ENCODE results near the gene SNRPB2.

DNA sequence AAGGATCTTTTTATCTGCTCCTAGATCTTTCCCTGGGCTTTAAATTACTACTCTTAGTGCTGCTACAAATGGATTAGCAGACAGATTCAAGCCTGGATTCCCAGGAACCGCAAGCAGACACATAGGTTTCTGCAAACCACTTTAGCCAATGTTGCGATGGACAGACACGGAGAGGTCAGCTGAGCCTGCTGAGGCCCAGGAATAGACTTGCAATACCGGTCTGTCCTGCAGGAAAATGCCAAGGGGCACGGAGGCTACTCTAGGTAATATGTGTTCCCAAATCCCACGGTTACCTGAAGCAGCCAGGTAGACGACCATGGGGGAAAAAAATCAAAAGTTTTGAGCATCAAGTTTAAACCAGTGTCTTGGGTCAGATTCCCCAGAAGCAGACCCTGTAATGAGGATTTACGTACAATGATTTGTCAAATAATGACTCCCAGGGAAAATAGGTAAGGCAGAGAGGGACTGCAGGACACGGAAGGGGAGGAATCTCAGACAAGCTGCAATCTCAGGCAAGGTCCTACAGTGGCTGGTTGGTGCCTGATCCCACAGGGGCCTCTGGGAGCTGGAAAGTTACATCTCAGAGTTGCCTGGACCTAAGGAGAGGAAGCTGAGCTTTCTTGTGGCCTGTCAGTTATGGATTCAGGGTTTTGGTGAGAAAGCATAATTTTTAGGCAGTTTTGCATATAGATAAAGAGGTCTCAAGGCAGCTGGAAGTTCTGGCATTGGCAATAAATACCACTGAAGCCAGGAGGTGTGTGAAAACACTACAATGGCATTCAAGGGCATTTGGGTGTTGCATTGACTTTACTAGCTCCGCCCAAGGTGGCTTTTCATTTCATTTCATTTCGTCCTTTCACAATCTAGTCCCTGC lies 30.8 kb downstream of the SNRPB2 start:
- TF ChIP-seq, protein P1, sequence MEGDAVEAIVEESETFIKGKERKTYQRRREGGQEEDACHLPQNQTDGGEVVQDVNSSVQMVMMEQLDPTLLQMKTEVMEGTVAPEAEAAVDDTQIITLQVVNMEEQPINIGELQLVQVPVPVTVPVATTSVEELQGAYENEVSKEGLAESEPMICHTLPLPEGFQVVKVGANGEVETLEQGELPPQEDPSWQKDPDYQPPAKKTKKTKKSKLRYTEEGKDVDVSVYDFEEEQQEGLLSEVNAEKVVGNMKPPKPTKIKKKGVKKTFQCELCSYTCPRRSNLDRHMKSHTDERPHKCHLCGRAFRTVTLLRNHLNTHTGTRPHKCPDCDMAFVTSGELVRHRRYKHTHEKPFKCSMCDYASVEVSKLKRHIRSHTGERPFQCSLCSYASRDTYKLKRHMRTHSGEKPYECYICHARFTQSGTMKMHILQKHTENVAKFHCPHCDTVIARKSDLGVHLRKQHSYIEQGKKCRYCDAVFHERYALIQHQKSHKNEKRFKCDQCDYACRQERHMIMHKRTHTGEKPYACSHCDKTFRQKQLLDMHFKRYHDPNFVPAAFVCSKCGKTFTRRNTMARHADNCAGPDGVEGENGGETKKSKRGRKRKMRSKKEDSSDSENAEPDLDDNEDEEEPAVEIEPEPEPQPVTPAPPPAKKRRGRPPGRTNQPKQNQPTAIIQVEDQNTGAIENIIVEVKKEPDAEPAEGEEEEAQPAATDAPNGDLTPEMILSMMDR (IDR thresholded peaks at IDR 0.05): no peak
- no peak for TF ChIP-seq EP300 (IDR thresholded peaks at IDR 0.05)
